ENCODE measurements around the gene REL.

Gene REL

GRCh38 chr2:60882971-60883753 lies 1.8 kb downstream of the REL start:
- peak overlapping the region; percentile 90 for H3K4me2 ChIP-seq (ENCODE audit: low read depth, low read length, poor library complexity, severe bottlenecking)
- H3K36me3 ChIP-seq (ENCODE audit: low read length) = peaks cover 53% of the 10 kb centered on the region
- peaks cover 61% of the 10 kb centered on the region for H3F3A ChIP-seq (ENCODE audit: insufficient read depth)
- H3K9ac ChIP-seq (ENCODE audit: low read length) = peak overlapping the region; percentile 99
- peak overlapping the region; percentile 100 for H3K4me3 ChIP-seq (ENCODE audit: insufficient read depth, low read length, poor library complexity, severe bottlenecking)
- TF ChIP-seq EZH2phosphoT487 (conservative IDR thresholded peaks at IDR 0.05; ENCODE audit: low read length) (no peak), CTCF (IDR thresholded peaks at IDR 0.05; ENCODE audit: insufficient read depth, low read length, poor library complexity, severe bottlenecking) (no peak)
- peaks cover 68% of the 10 kb centered on the region for H3K79me2 ChIP-seq (ENCODE audit: insufficient read depth, low read length)
- no peaks in the 10 kb centered on the region for H3K27me3 ChIP-seq (ENCODE audit: low read length)
- H3K9me2 ChIP-seq (replicated peaks; ENCODE audit: insufficient read depth, low read length) = no peaks in the 10 kb centered on the region
- peak overlapping the region; percentile 98 for H3K27ac ChIP-seq (ENCODE audit: low read depth, low read length)
- no peaks in the 10 kb centered on the region for H3K9me3 ChIP-seq (ENCODE audit: insufficient read depth, low read length)
- H2AFZ ChIP-seq (ENCODE audit: low read depth, low read length, severe bottlenecking) = no peak overlapping the region
- H4K20me1 ChIP-seq (ENCODE audit: low read depth, low read length) = peaks cover 40% of the 10 kb centered on the region

GRCh38 chr2:60883896-60884295 lies 2.5 kb downstream of the REL start:
- Histone ChIP-seq H3K4me3 (ENCODE audit: insufficient read depth, low read length, poor library complexity, severe bottlenecking) (peak overlapping the region; percentile 100), H2AFZ (ENCODE audit: low read depth, low read length, severe bottlenecking) (no peak overlapping the region), H3F3A (ENCODE audit: insufficient read depth) (peaks cover 64% of the 10 kb centered on the region), H3K4me2 (ENCODE audit: low read depth, low read length, poor library complexity, severe bottlenecking) (peak overlapping the region; percentile 90), H3K9me2 (replicated peaks; ENCODE audit: insufficient read depth, low read length) (no peaks in the 10 kb centered on the region), H4K20me1 (ENCODE audit: low read depth, low read length) (peaks cover 48% of the 10 kb centered on the region), H3K9ac (ENCODE audit: low read length) (peak overlapping the region; percentile 99), H3K79me2 (ENCODE audit: insufficient read depth, low read length) (peaks cover 75% of the 10 kb centered on the region), H3K27me3 (ENCODE audit: low read length) (no peaks in the 10 kb centered on the region), H3K27ac (ENCODE audit: low read depth, low read length) (peak overlapping the region; percentile 98), H3K36me3 (ENCODE audit: low read length) (peaks cover 60% of the 10 kb centered on the region), H3K9me3 (ENCODE audit: insufficient read depth, low read length) (no peaks in the 10 kb centered on the region)
- no peak for TF ChIP-seq CTCF (IDR thresholded peaks at IDR 0.05; ENCODE audit: insufficient read depth, low read length, poor library complexity, severe bottlenecking)
- TF ChIP-seq EZH2phosphoT487 (conservative IDR thresholded peaks at IDR 0.05; ENCODE audit: low read length) = no peak

- peaks cover 84% of the 10 kb centered on the region for H3K79me2 ChIP-seq (ENCODE audit: insufficient read depth, low read length)
Measured at GRCh38 chr2:60884800-60885199, 3.4 kb downstream of the REL start.

More at GRCh38 chr2:60884800-60885199, 3.4 kb downstream of the REL start:
- Histone ChIP-seq H3K27ac (ENCODE audit: low read depth, low read length) (peak overlapping the region; percentile 98), H3K36me3 (ENCODE audit: low read length) (peaks cover 65% of the 10 kb centered on the region), H3K9ac (ENCODE audit: low read length) (peak overlapping the region; percentile 99), H3K9me3 (ENCODE audit: insufficient read depth, low read length) (no peaks in the 10 kb centered on the region), H3K4me2 (ENCODE audit: low read depth, low read length, poor library complexity, severe bottlenecking) (peak overlapping the region; percentile 90), H3K9me2 (replicated peaks; ENCODE audit: insufficient read depth, low read length) (no peaks in the 10 kb centered on the region), H3K27me3 (ENCODE audit: low read length) (no peaks in the 10 kb centered on the region), H2AFZ (ENCODE audit: low read depth, low read length, severe bottlenecking) (no peak overlapping the region), H4K20me1 (ENCODE audit: low read depth, low read length) (peaks cover 52% of the 10 kb centered on the region), H3F3A (ENCODE audit: insufficient read depth) (peaks cover 63% of the 10 kb centered on the region), H3K4me3 (ENCODE audit: insufficient read depth, low read length, poor library complexity, severe bottlenecking) (peak overlapping the region; percentile 100)
- TF ChIP-seq CTCF (IDR thresholded peaks at IDR 0.05; ENCODE audit: insufficient read depth, low read length, poor library complexity, severe bottlenecking) (no peak), EZH2phosphoT487 (conservative IDR thresholded peaks at IDR 0.05; ENCODE audit: low read length) (no peak)
